ENCODE results near the gene SPPL2B. TPM values are rescaled to one million over a fixed set of nuclear protein-coding genes. Genes with fewer than 3 reads are reported as not detected.

The SPPL2B gene
- total RNA-seq, 1 experiment from 2014 or later: 73.7 TPM

DNA sequence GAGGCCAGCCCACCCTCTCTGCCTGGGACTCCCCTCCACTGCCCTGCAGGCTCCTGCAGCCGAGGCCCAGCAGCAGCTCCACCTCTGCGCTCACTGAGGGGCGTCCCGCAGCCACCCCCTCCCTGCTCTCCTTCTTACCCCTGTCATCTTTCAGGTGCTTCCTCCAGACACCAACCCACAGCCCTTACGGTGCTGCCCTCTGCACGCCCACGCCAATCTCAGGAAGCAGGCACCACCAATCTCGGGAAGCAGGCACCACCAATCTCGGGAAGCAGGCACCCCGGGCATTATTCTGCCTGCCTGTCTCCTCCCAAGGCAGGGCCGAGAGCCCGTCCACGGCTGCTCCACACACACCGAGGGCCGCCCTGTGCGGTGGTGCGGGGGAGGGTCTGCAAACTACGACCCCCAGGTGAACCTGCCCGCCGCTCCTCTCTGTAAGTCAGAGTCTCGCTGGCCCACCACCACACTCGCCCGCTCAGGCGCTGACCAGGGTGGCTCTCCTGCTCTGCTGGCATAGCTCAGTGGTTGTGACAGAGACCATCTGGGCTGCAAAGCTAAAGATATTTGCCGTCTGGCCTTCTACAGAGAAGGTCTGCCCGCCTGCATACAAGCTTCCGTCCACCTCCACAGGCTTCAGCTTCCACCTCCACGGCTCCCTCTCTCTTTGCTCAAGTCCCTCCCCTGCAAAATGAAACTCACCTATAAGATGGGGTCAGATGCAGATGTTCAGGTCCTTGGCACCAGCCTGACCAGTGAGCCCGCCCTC lies 3.0 kb upstream of the SPPL2B start:
- no peak overlapping the region for H4K5ac ChIP-seq (ENCODE audit: insufficient read length, low read depth, low read length)
- Mint-ChIP-seq H3K9me3 (no peaks in the 10 kb centered on the region), H3K4me1 (peaks cover 21 to 28% of the 10 kb centered on the region in 2 experiments), H3K4me3 (peak overlapping the region in 1 of 2 experiments; percentile 2; a peak in 1 of 5 replicates), H3K27me3 (ENCODE audit: low read depth) (peaks cover 1% of the 10 kb centered on the region; the same call in 1 of the 2 replicates), H3K27ac (peak overlapping the region in 1 of 3 experiments; percentile 56; a peak in 3 of 7 replicates), H3K36me3 (ENCODE audit: insufficient read depth in 1 of 3, low read depth in 3 of 3) (peaks cover 7 to 44% (median 37%) of the 10 kb centered on the region in 3 experiments)
- H3K23ac ChIP-seq (ENCODE audit: insufficient read length, low read depth, low read length): no peak overlapping the region
- H3K4me1 ChIP-seq (ENCODE audit: insufficient read depth, low read length): peaks cover under 1% of the 10 kb centered on the region; the same call in 1 of the 2 replicates
- peaks cover 9% of the 10 kb centered on the region for H3K23me2 ChIP-seq (ENCODE audit: insufficient read length, low read depth, low read length, poor library complexity, severe bottlenecking)
- H2BK120ac ChIP-seq (ENCODE audit: low read depth, low read length, poor library complexity, severe bottlenecking): no peak overlapping the region
- H4K20me1 ChIP-seq (ENCODE audit: control insufficient read depth, insufficient read depth, insufficient read length): peaks cover 3% of the 10 kb centered on the region
- H2BK5ac ChIP-seq (ENCODE audit: insufficient read length, low read length): no peak overlapping the region
- H3K27me3 ChIP-seq (ENCODE audit: insufficient read depth, low read length): no peaks in the 10 kb centered on the region
- no peak overlapping the region for H2BK20ac ChIP-seq (ENCODE audit: low read depth, low read length, poor library complexity, severe bottlenecking)
- H4K8ac ChIP-seq (replicated peaks; ENCODE audit: insufficient read length, low read depth, low read length): no peak overlapping the region
- no peak overlapping the region for H2AFZ ChIP-seq (ENCODE audit: low read length)
- H3K9ac ChIP-seq (ENCODE audit: extremely low read depth, insufficient read length, low read length): no peak overlapping the region
- H3K14ac ChIP-seq (ENCODE audit: insufficient read depth, low read length): no peak overlapping the region
- H3T11ph ChIP-seq (ENCODE audit: low read length): no peak overlapping the region
- peaks cover 3% of the 10 kb centered on the region; the same call in 1 of the 2 replicates for H3K79me2 ChIP-seq (ENCODE audit: insufficient read depth, low read length)
- no CpG with 5 or more reads among the region's 29 CpGs for WGBS (ENCODE audit: extremely low coverage, insufficient read length, low lambda C conversion rate)
- TF ChIP-seq CTCF (conservative IDR thresholded peaks at IDR 0.05): no peak
- no peak overlapping the region for H2BK12ac ChIP-seq (ENCODE audit: insufficient read length, low read depth, low read length)
- H3K4me2 ChIP-seq (ENCODE audit: insufficient read depth, insufficient read length, low read length): no peak overlapping the region
- H3K18ac ChIP-seq (ENCODE audit: insufficient read length, low read depth, low read length): no peak overlapping the region
- H3K27ac ChIP-seq (ENCODE audit: insufficient read length, low read depth, low read length): no peak overlapping the region
- no peak for DNase-seq
- H4K91ac ChIP-seq (ENCODE audit: insufficient read length, low read depth, low read length): no peak overlapping the region
- H3K56ac ChIP-seq (ENCODE audit: insufficient read length, low read depth, low read length): no peak overlapping the region
- H3K9me3 ChIP-seq (ENCODE audit: control insufficient read depth, low read depth, low read length): no peaks in the 10 kb centered on the region
- H3K4ac ChIP-seq (ENCODE audit: low read depth, low read length): no peak overlapping the region
- H2BK15ac ChIP-seq (ENCODE audit: low read depth, low read length): no peak overlapping the region
- no peaks in the 10 kb centered on the region for H3K79me1 ChIP-seq (ENCODE audit: insufficient read depth, low read depth, low read length, poor library complexity, severe bottlenecking)
- no peak overlapping the region for H2AK5ac ChIP-seq (ENCODE audit: insufficient read length, low read length)

Measured in H9 (cell line).